HCT116 (cell line): ENCODE results near the gene ALK.

Experiments
- EGR1 ChIP-seq: IDR thresholded peaks from 2 replicates; pipeline ENCODE4 v1.6.1; 2012; ENCODE audit warnings: low read depth
- EZH2 ChIP-seq: fragments of 200-600 bp; sonication (generic); IDR thresholded peaks from 2 replicates; pipeline ENCODE4 v1.6.1; 2017; ENCODE audit warnings: antibody characterized with exemption, mixed run types
- EZH2phosphoT487 ChIP-seq: fragments of 200-600 bp; IDR thresholded peaks from 2 replicates; pipeline ENCODE4 v1.6.1; 2018; ENCODE audit warnings: antibody characterized with exemption, borderline replicate concordance
- POLR2A ChIP-seq: IDR thresholded peaks from 2 replicates; pipeline ENCODE4 v1.7.0; 2011; ENCODE audit warnings: borderline replicate concordance; ENCODE audit not compliant: insufficient read depth, insufficient read length; ENCODE audit errors: extremely low read depth
- POLR2AphosphoS5 ChIP-seq: IDR thresholded peaks from 2 replicates; pipeline ENCODE4 v1.6.1; 2011; ENCODE audit warnings: mild to moderate bottlenecking, low read depth, low read length, moderate library complexity
- REST ChIP-seq: IDR thresholded peaks from 2 replicates; pipeline ENCODE4 v1.6.1; 2012; ENCODE audit warnings: low read depth
- SP1 ChIP-seq: IDR thresholded peaks from 2 replicates; pipeline ENCODE4 v1.6.1; 2012; ENCODE audit warnings: low read depth
- TCF7L2 ChIP-seq: IDR thresholded peaks from 2 replicates; pipeline ENCODE4 v1.7.0; 2011; ENCODE audit warnings: borderline replicate concordance, inconsistent platforms; ENCODE audit not compliant: insufficient read depth, insufficient read length; ENCODE audit errors: extremely low read depth
- YY1 ChIP-seq: IDR thresholded peaks from 2 replicates; pipeline ENCODE4 v1.6.1; 2011; ENCODE audit warnings: low read length, low read depth, moderate library complexity, mild to moderate bottlenecking; ENCODE audit not compliant: insufficient replicate concordance; ENCODE audit errors: extremely low read depth
- TF ChIP-seq, protein P1 (sequence below), 3 experiments: fragments of 200-600 bp in 1 of 3; sonication (generic) in 1 of 3; IDR thresholded peaks in 2 of 3; conservative IDR thresholded peaks in 1 of 3; 2 replicates each; pipeline ENCODE4 v1.5.1; 2012 to 2017; ENCODE audit warnings: low read depth in 2 of 3, low read length in 2 of 3, antibody characterized with exemption in 1 of 3, borderline replicate concordance in 1 of 3, control low read depth in 1 of 3, mild to moderate bottlenecking in 1 of 3, mixed read lengths in 1 of 3, mixed run types in 1 of 3, moderate library complexity in 1 of 3; ENCODE audit not compliant: insufficient read depth in 1 of 3
- TF ChIP-seq, protein P2 (sequence below): IDR thresholded peaks from 2 replicates; pipeline ENCODE4 v1.6.1; 2012
- TF ChIP-seq, protein P3 (sequence below): IDR thresholded peaks from 2 replicates; pipeline ENCODE4 v1.6.1; 2011; ENCODE audit warnings: mild to moderate bottlenecking, low read length, moderate library complexity; ENCODE audit not compliant: insufficient replicate concordance; ENCODE audit errors: extremely low read depth

- TF ChIP-seq SP1 (no peak), POLR2A (no peak), REST (no peak), POLR2AphosphoS5 (no peak), EZH2 (no peak), YY1 (no peak), EGR1 (no peak), TCF7L2 (no peak), EZH2phosphoT487 (no peak)
- TF ChIP-seq, protein P1, sequence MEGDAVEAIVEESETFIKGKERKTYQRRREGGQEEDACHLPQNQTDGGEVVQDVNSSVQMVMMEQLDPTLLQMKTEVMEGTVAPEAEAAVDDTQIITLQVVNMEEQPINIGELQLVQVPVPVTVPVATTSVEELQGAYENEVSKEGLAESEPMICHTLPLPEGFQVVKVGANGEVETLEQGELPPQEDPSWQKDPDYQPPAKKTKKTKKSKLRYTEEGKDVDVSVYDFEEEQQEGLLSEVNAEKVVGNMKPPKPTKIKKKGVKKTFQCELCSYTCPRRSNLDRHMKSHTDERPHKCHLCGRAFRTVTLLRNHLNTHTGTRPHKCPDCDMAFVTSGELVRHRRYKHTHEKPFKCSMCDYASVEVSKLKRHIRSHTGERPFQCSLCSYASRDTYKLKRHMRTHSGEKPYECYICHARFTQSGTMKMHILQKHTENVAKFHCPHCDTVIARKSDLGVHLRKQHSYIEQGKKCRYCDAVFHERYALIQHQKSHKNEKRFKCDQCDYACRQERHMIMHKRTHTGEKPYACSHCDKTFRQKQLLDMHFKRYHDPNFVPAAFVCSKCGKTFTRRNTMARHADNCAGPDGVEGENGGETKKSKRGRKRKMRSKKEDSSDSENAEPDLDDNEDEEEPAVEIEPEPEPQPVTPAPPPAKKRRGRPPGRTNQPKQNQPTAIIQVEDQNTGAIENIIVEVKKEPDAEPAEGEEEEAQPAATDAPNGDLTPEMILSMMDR (IDR thresholded peaks at IDR 0.05 in 2 of 3, conservative IDR thresholded peaks at IDR 0.05 in 1 of 3; ENCODE audit: borderline replicate concordance in 1 of 3, insufficient read depth in 1 of 3, low read depth in 2 of 3, low read length in 2 of 3): no peak
- TF ChIP-seq, protein P2, sequence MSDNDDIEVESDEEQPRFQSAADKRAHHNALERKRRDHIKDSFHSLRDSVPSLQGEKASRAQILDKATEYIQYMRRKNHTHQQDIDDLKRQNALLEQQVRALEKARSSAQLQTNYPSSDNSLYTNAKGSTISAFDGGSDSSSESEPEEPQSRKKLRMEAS: no peak
- TF ChIP-seq, protein P3, sequence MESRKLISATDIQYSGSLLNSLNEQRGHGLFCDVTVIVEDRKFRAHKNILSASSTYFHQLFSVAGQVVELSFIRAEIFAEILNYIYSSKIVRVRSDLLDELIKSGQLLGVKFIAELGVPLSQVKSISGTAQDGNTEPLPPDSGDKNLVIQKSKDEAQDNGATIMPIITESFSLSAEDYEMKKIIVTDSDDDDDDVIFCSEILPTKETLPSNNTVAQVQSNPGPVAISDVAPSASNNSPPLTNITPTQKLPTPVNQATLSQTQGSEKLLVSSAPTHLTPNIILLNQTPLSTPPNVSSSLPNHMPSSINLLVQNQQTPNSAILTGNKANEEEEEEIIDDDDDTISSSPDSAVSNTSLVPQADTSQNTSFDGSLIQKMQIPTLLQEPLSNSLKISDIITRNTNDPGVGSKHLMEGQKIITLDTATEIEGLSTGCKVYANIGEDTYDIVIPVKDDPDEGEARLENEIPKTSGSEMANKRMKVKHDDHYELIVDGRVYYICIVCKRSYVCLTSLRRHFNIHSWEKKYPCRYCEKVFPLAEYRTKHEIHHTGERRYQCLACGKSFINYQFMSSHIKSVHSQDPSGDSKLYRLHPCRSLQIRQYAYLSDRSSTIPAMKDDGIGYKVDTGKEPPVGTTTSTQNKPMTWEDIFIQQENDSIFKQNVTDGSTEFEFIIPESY: no peak
Measured at GRCh38 chr2:29787473-29788465, 133.6 kb downstream of the ALK start.
